ENCODE measurements around the gene ERMP1.

The ERMP1 gene

DNA sequence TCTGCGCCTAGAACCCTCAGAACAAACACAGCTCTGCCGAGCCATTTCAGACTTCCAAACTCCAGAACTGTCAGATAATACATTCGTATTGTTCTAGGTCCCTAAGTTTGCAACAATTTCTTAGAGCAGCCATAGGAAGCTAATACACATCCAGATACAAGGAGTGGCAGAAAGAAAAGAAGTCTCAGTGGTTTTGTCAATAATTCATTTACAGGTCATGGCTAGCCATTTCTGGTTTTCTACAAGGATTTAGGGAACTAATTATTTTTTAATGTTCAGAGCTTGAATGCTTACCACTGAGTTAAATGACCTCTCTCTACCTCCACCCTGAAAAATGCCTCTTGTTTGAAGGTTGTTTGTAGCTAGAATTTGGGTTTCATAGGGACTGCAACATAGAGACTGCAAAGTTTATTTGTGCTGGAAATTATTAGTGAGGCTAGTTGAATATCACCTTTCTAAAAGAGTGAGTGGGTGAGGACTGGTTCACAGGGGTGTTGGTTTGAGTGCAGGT is 15.5 kb upstream of the ERMP1 start:
- Histone ChIP-seq H3K4me1 (ENCODE audit: low read length) (peaks cover 10% of the 10 kb centered on the region), H3K4me2 (ENCODE audit: low read depth, low read length) (no peak overlapping the region), H3K9me3 (replicated peaks; ENCODE audit: insufficient read depth, low read length) (no peaks in the 10 kb centered on the region), H3K27me3 (replicated peaks; ENCODE audit: insufficient read depth, low read length) (no peaks in the 10 kb centered on the region), H3K9me2 (replicated peaks; ENCODE audit: insufficient read depth, low read length) (no peaks in the 10 kb centered on the region), H3F3A (ENCODE audit: insufficient read depth, low read length) (no peaks in the 10 kb centered on the region), H3K36me3 (replicated peaks; ENCODE audit: insufficient read depth, low read length) (no peaks in the 10 kb centered on the region), H3K27ac (ENCODE audit: low read length) (no peak overlapping the region), H3K9ac (ENCODE audit: low read length) (no peak overlapping the region), H2AFZ (ENCODE audit: low read length) (no peak overlapping the region), H4K20me1 (ENCODE audit: insufficient read depth, low read length) (no peaks in the 10 kb centered on the region), H3K79me2 (ENCODE audit: low read length) (no peaks in the 10 kb centered on the region), H3K4me3 (ENCODE audit: low read length) (no peak overlapping the region)
- TF ChIP-seq, protein P1, sequence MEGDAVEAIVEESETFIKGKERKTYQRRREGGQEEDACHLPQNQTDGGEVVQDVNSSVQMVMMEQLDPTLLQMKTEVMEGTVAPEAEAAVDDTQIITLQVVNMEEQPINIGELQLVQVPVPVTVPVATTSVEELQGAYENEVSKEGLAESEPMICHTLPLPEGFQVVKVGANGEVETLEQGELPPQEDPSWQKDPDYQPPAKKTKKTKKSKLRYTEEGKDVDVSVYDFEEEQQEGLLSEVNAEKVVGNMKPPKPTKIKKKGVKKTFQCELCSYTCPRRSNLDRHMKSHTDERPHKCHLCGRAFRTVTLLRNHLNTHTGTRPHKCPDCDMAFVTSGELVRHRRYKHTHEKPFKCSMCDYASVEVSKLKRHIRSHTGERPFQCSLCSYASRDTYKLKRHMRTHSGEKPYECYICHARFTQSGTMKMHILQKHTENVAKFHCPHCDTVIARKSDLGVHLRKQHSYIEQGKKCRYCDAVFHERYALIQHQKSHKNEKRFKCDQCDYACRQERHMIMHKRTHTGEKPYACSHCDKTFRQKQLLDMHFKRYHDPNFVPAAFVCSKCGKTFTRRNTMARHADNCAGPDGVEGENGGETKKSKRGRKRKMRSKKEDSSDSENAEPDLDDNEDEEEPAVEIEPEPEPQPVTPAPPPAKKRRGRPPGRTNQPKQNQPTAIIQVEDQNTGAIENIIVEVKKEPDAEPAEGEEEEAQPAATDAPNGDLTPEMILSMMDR (IDR thresholded peaks at IDR 0.05; ENCODE audit: low read length) = no peak
- TF ChIP-seq EZH2 (optimal IDR thresholded peaks at IDR 0.05; ENCODE audit: low read depth, low read length) = no peak
- no peak for TF ChIP-seq EZH2phosphoT487 (IDR thresholded peaks at IDR 0.05; ENCODE audit: low read length)
- DNase-seq = no peak

DNA sequence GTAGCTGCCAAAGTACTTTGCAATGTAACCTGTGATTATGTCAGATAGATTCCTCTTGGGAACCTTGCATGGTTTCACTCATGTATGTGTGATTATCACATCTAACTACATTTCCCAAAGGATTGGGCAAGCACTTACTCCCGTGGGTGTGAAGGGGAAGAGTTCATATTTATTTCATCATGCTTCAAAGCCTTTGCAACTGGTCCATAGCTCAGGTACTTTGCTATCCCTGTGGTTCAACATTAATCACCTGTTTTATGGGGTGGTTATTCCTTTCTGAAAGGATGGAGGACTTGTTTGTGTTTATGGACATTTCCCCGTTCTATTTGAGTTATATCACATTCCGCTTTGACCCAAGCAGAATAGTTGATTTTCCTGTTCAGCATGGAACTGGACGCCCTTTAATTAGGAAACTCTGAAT is 13.6 kb upstream of the ERMP1 start:
- H2AFZ ChIP-seq (ENCODE audit: low read length) = no peak overlapping the region
- no peaks in the 10 kb centered on the region for H3K79me2 ChIP-seq (ENCODE audit: low read length)
- H3K9me3 ChIP-seq (replicated peaks; ENCODE audit: insufficient read depth, low read length) = no peaks in the 10 kb centered on the region
- no peaks in the 10 kb centered on the region for H3K27me3 ChIP-seq (replicated peaks; ENCODE audit: insufficient read depth, low read length)
- no peaks in the 10 kb centered on the region for H3F3A ChIP-seq (ENCODE audit: insufficient read depth, low read length)
- TF ChIP-seq EZH2phosphoT487 (IDR thresholded peaks at IDR 0.05; ENCODE audit: low read length) (no peak), EZH2 (optimal IDR thresholded peaks at IDR 0.05; ENCODE audit: low read depth, low read length) (no peak)
- DNase-seq = no peak
- no peaks in the 10 kb centered on the region for H3K9me2 ChIP-seq (replicated peaks; ENCODE audit: insufficient read depth, low read length)
- H3K4me2 ChIP-seq (ENCODE audit: low read depth, low read length) = no peak overlapping the region
- no peaks in the 10 kb centered on the region for H4K20me1 ChIP-seq (ENCODE audit: insufficient read depth, low read length)
- H3K36me3 ChIP-seq (replicated peaks; ENCODE audit: insufficient read depth, low read length) = no peaks in the 10 kb centered on the region
- peaks cover 5% of the 10 kb centered on the region for H3K4me1 ChIP-seq (ENCODE audit: low read length)
- H3K27ac ChIP-seq (ENCODE audit: low read length) = no peak overlapping the region
- no peak overlapping the region for H3K9ac ChIP-seq (ENCODE audit: low read length)
- no peak overlapping the region for H3K4me3 ChIP-seq (ENCODE audit: low read length)

DNA sequence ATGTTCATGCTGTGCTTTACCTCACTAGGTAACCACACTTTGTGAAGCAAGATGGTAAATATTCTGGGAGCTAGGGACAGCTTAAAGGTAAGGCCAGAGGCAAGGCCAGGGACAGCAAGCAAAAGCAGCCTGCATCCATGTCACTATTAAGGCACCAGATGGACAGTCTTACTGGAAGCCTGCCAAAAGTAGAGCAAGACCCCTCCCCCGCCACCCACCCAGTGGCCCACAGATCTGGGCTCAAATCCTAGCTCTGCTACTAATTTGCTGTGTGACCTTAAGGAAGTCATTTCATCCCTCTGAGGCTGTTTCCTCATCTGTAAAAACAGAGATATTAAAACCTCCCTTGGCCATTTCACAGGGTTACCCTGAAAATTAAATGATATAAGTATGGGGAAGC is 13.2 kb upstream of the ERMP1 start:
- Histone ChIP-seq H3K4me3 (ENCODE audit: low read length) (no peak overlapping the region), H3K9me2 (replicated peaks; ENCODE audit: insufficient read depth, low read length) (no peaks in the 10 kb centered on the region), H3K9ac (ENCODE audit: low read length) (no peak overlapping the region), H4K20me1 (ENCODE audit: insufficient read depth, low read length) (no peaks in the 10 kb centered on the region), H3F3A (ENCODE audit: insufficient read depth, low read length) (no peaks in the 10 kb centered on the region), H2AFZ (ENCODE audit: low read length) (no peak overlapping the region), H3K4me1 (ENCODE audit: low read length) (peaks cover 5% of the 10 kb centered on the region), H3K9me3 (replicated peaks; ENCODE audit: insufficient read depth, low read length) (no peaks in the 10 kb centered on the region), H3K4me2 (ENCODE audit: low read depth, low read length) (no peak overlapping the region), H3K79me2 (ENCODE audit: low read length) (no peaks in the 10 kb centered on the region), H3K27ac (ENCODE audit: low read length) (no peak overlapping the region), H3K36me3 (replicated peaks; ENCODE audit: insufficient read depth, low read length) (no peaks in the 10 kb centered on the region), H3K27me3 (replicated peaks; ENCODE audit: insufficient read depth, low read length) (no peaks in the 10 kb centered on the region)
- no peak for DNase-seq
- TF ChIP-seq EZH2phosphoT487 (IDR thresholded peaks at IDR 0.05; ENCODE audit: low read length) (no peak), EZH2 (optimal IDR thresholded peaks at IDR 0.05; ENCODE audit: low read depth, low read length) (no peak)
- TF ChIP-seq, protein P1 (IDR thresholded peaks at IDR 0.05; ENCODE audit: low read length) = no peak

DNA sequence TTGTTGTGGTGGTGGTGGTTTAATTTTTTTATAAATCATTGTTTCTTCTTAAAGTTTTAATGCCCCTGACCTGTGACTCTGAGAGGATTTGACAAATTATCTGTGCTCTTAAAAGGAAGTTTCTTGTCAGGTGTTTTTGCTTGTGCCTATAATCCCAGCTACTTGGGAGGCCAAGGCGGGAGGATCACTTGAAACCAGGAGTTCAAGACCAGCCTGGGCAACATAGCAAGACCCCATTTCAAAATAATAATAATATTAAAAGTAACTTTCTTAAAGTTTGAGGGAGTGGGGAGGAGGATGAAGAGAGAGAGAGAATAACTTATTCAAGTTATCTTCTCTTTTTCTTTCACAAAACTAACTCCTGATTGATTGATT is 12.2 kb upstream of the ERMP1 start:
- no peaks in the 10 kb centered on the region for H3K79me2 ChIP-seq (ENCODE audit: low read length)
- no peaks in the 10 kb centered on the region for H3K36me3 ChIP-seq (replicated peaks; ENCODE audit: insufficient read depth, low read length)
- no peaks in the 10 kb centered on the region for H3K27me3 ChIP-seq (replicated peaks; ENCODE audit: insufficient read depth, low read length)
- no peak overlapping the region for H3K4me3 ChIP-seq (ENCODE audit: low read length)
- H3K9me2 ChIP-seq (replicated peaks; ENCODE audit: insufficient read depth, low read length) = no peaks in the 10 kb centered on the region
- peak overlapping the region; percentile 30; the same call in 1 of the 2 replicates for H3K27ac ChIP-seq (ENCODE audit: low read length)
- TF ChIP-seq EZH2 (optimal IDR thresholded peaks at IDR 0.05; ENCODE audit: low read depth, low read length) (no peak), EZH2phosphoT487 (IDR thresholded peaks at IDR 0.05; ENCODE audit: low read length) (no peak)
- TF ChIP-seq, protein P1 (IDR thresholded peaks at IDR 0.05; ENCODE audit: low read length) = no peak
- H3K9ac ChIP-seq (ENCODE audit: low read length) = no peak overlapping the region
- DNase-seq = no peak
- no peaks in the 10 kb centered on the region for H3K9me3 ChIP-seq (replicated peaks; ENCODE audit: insufficient read depth, low read length)
- no peaks in the 10 kb centered on the region for H3F3A ChIP-seq (ENCODE audit: insufficient read depth, low read length)
- H3K4me2 ChIP-seq (ENCODE audit: low read depth, low read length) = peak overlapping the region; percentile 1; the same call in 1 of the 2 replicates
- no peak overlapping the region for H2AFZ ChIP-seq (ENCODE audit: low read length)
- no peaks in the 10 kb centered on the region for H4K20me1 ChIP-seq (ENCODE audit: insufficient read depth, low read length)
- H3K4me1 ChIP-seq (ENCODE audit: low read length) = peaks cover 5% of the 10 kb centered on the region
